Immature natural killer cell (primary cell): Measurements from ENCODE around the gene SFT2D1. TPM values are rescaled to one million over a fixed set of nuclear protein-coding genes. Genes with fewer than 3 reads are reported as not detected.

Experiments
- DNase-seq, 3 donors: peaks; one replicate each; pipeline ENCODE4 v3.0.0; 2022; ENCODE audit warnings: mixed read lengths in 1 of 3
- H3K27ac Mint-ChIP-seq, 6 donors: one replicate each; pipeline ENCODE4 v1.8.0; 2020; ENCODE audit warnings: mixed read lengths in 6 of 6, mild to moderate bottlenecking in 5 of 6, inconsistent platforms in 4 of 6, moderate library complexity in 3 of 6
- H3K27me3 Mint-ChIP-seq, 3 donors: one replicate each; pipeline ENCODE4 v1.8.0; 2020 to 2021; ENCODE audit warnings: low read depth in 3 of 3, mild to moderate bottlenecking in 3 of 3, mixed read lengths in 3 of 3, moderate library complexity in 3 of 3, inconsistent platforms in 1 of 3
- H3K36me3 Mint-ChIP-seq, 3 donors: one replicate each; pipeline ENCODE4 v1.8.0; 2020; ENCODE audit warnings: mixed read lengths in 3 of 3, inconsistent platforms in 2 of 3, mild to moderate bottlenecking in 2 of 3
- H3K4me1 Mint-ChIP-seq, 2 donors: one replicate each; pipeline ENCODE4 v1.8.0; 2020; ENCODE audit warnings: inconsistent platforms in 2 of 2, mild to moderate bottlenecking in 2 of 2, mixed read lengths in 2 of 2, moderate library complexity in 1 of 2
- H3K4me3 Mint-ChIP-seq, 5 donors: one replicate each; pipeline ENCODE4 v1.8.0; 2020; ENCODE audit warnings: mild to moderate bottlenecking in 5 of 5, mixed read lengths in 5 of 5, inconsistent platforms in 3 of 5, moderate library complexity in 3 of 5
- H3K9me3 Mint-ChIP-seq, 6 donors: one replicate each; pipeline ENCODE4 v1.8.0; 2020; ENCODE audit warnings: mild to moderate bottlenecking in 6 of 6, mixed read lengths in 6 of 6, inconsistent platforms in 4 of 6, moderate library complexity in 3 of 6
- polyA plus RNA-seq, 3 donors: library from polyadenylated mRNA; unstranded; fragments of 300-500 nt; fragmentation: Illumina TruSeq; gene quantifications; one replicate each; pipeline ENCODE4 v1.2.3, GENCODE V29; 2021

Gene SFT2D1
- polyA plus RNA-seq, 3 donors from 2014 or later = 92.7 to 144 (median 94.2) TPM

DNA sequence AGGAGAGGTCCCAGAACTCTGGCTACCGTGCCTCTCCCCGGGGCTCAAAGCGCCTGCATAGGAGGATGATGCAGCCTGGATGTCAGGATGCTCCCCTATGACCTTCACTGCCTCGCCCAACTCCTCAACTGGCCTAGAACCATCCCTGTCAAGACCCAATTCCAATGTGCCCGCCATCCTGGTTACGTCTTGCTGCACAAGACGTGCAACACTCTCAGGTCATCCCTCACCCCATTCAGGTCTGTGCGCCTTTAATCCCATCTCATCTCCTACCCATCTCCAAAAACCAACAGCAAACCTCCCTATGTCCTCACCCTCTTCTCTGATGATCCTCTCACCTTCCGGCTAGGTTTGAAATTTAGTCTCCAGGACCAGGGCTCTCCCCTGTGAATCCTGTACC is 3.5 kb downstream of the SFT2D1 start:
- H3K4me3 Mint-ChIP-seq = no peak overlapping the region
- DNase-seq = no peak
- H3K36me3 Mint-ChIP-seq = peaks cover 10 to 36% (median 16%) of the 10 kb centered on the region in 3 donors
- H3K27me3 Mint-ChIP-seq = peaks cover 9 to 20% (median 10%) of the 10 kb centered on the region in 3 donors
- H3K4me1 Mint-ChIP-seq = peaks cover 36 to 45% of the 10 kb centered on the region in 2 donors
- H3K27ac Mint-ChIP-seq = no peak overlapping the region
- no peaks in the 10 kb centered on the region for H3K9me3 Mint-ChIP-seq

GRCh38 chr6:166336847-166337246 is 5.5 kb downstream of the SFT2D1 start:
- Mint-ChIP-seq H3K9me3 (no peaks in the 10 kb centered on the region), H3K4me1 (peaks cover 50 to 54% of the 10 kb centered on the region in 2 donors), H3K27ac (no peak overlapping the region), H3K27me3 (peaks cover 2 to 16% (median 3%) of the 10 kb centered on the region in 3 donors), H3K36me3 (peaks cover 10 to 40% (median 16%) of the 10 kb centered on the region in 3 donors), H3K4me3 (no peak overlapping the region)
- DNase-seq = no peak

- Mint-ChIP-seq H3K27me3 (peaks cover 0 to 10% (median 0%) of the 10 kb centered on the region in 3 donors), H3K36me3 (peaks cover 10 to 40% (median 16%) of the 10 kb centered on the region in 3 donors), H3K9me3 (no peaks in the 10 kb centered on the region), H3K4me3 (peak overlapping the region in 3 of 5 donors; percentile 63 to 92 (median 80)), H3K27ac (peak overlapping the region in 5 of 6 donors; percentile 69 to 96 (median 84)), H3K4me1 (peaks cover 57 to 58% of the 10 kb centered on the region in 2 donors)
- no peak for DNase-seq
Measured at GRCh38 chr6:166335378-166336302, 6.7 kb downstream of the SFT2D1 start.

DNA sequence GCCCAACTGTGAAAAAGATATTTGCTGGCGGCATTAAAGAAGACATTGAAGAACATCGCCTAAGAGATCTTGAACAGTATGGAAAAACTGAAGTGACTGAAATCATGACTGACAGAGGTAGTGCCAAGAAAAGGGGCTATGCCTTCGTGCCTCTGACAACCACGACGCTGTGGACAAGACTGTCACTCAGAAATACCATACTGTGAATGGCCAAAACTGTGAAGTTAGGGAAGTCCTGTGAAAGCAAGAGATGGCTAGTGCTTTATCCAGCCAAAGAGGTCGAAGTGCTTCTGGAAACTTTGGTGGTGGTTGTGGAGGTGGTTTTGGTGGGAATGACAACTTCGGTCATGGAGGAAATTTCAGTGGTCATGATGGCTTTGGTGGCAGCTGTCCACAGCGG is 7.5 kb downstream of the SFT2D1 start:
- Mint-ChIP-seq H3K4me3 (peak overlapping the region; percentile 40 to 92 (median 63)), H3K9me3 (no peaks in the 10 kb centered on the region), H3K27ac (peak overlapping the region; percentile 69 to 96 (median 82)), H3K4me1 (peaks cover 59 to 60% of the 10 kb centered on the region in 2 donors), H3K27me3 (peaks cover 0 to 10% (median 0%) of the 10 kb centered on the region in 3 donors), H3K36me3 (peaks cover 10 to 40% (median 16%) of the 10 kb centered on the region in 3 donors)
- no peak for DNase-seq

GRCh38 chr6:166333172-166333995 is 9.0 kb downstream of the SFT2D1 start:
- Mint-ChIP-seq H3K4me1 (peaks cover 67 to 68% of the 10 kb centered on the region in 2 donors), H3K27me3 (peaks cover 0 to 10% (median 0%) of the 10 kb centered on the region in 3 donors), H3K36me3 (peaks cover 14 to 48% (median 15%) of the 10 kb centered on the region in 3 donors), H3K9me3 (no peaks in the 10 kb centered on the region), H3K27ac (peak overlapping the region; percentile 79 to 96 (median 86)), H3K4me3 (peak overlapping the region; percentile 69 to 92 (median 80))
- DNase-seq = peak; percentile 78 to 83 (median 82)

DNA sequence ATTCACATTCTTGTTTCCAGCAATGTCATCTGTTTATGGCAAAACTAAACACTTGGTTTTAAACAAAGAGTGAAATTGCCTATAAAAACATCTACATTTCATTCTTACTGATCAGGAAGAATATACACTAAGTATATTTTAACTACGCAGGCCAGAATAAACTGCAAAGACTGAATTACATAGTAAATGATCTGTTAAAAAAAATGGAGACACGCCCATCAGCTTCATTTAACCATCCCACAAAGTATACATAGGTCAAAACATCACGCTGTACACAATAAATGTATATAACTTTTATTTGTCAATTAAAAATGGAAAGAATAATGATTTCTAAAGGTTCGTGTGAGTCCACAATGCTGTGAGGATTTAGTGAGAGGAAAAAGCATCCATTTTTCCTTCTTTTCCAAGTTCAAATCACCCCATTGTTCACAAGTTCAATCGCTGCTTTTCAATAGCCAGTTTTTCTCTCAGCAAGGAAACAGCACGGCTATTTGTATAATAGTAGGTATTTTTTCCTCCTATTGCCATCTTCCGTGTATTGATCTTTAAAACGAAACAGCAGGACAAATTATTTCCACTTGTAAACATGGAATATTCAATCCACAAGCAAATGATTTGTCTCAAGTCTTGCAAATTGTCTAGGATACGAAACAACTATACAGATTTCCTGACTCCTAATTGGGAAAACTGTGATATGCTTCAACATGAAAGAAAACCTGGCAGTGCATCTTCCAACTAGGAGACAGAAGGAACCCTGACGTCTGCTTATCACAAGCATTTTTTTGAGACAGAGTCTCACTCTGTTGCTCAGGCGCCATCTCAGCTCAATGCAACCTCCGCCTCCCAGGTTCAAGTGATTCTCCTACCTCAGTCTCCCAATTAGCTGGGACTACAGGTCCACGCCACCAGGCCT is 10.6 kb downstream of the SFT2D1 start:
- Mint-ChIP-seq H3K27me3 (peaks cover 0 to 10% (median 0%) of the 10 kb centered on the region in 3 donors), H3K4me1 (peaks cover 75 to 79% of the 10 kb centered on the region in 2 donors), H3K9me3 (no peaks in the 10 kb centered on the region), H3K36me3 (peaks cover 13 to 44% (median 15%) of the 10 kb centered on the region in 3 donors), H3K27ac (peak overlapping the region in 3 of 6 donors; percentile 81 to 96 (median 84)), H3K4me3 (peak overlapping the region in 4 of 5 donors; percentile 6 to 85 (median 76))
- DNase-seq = no peak

DNA sequence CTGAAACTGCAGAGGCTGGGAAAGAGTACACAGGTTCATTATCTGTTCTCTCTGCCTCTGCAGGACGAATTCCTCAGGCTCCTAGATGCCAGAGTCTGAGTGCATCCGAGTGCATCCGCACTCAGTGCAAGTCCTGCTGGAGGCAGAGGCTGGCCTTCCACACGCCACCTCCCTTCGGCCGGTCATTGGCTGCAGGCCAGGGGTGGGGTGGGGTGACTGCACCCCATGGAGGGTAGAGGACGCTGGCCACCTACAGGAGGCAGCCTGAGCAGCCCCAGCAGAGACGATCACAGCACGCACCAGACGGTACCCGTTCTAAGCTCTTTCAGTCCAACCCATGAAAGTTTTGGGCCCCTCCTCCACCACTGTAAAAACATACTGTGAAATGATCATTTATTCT is 11.7 kb downstream of the SFT2D1 start:
- Mint-ChIP-seq H3K27ac (peak overlapping the region in 1 of 6 donors; percentile 71), H3K9me3 (no peaks in the 10 kb centered on the region), H3K36me3 (peaks cover 13 to 40% (median 18%) of the 10 kb centered on the region in 3 donors), H3K27me3 (peaks cover 0 to 14% (median 0%) of the 10 kb centered on the region in 3 donors), H3K4me3 (no peak overlapping the region), H3K4me1 (peaks cover 77 to 84% of the 10 kb centered on the region in 2 donors)
- DNase-seq = no peak

DNA sequence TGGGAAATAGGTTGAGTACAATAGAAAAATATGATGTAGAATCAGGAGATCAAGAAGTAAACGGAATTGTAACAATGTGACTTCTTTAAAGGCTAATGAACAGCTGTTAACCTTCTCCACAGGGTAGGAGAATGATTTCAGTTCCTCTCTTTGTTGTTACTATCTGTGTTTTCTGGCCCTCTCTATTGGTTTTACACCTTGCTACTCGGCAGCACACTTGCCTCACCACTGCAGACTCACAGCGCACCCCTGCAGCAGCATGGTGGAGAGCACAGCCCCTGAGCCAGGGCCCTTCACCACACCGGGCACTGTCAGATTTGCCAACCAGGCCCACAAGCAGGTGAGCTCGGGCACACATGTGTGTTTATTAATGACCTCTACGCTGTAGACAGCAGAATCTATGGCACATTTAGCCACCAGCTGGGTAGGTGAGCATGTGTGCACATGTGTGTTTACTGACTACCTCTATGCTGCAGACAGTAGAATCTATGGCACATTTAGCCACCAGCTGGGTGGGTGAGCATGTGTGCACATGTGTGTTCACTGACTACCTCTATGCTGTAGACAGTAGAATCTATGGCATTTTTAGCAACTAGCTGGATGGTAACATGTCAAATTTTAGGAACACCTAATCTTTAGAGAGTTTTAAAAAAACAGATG is 16.8 kb downstream of the SFT2D1 start:
- H3K27ac Mint-ChIP-seq = peak overlapping the region; percentile 77 to 89 (median 83)
- peak overlapping the region; percentile 7 to 59 (median 44) for H3K4me3 Mint-ChIP-seq
- H3K27me3 Mint-ChIP-seq = peaks cover 0 to 4% (median 0%) of the 10 kb centered on the region in 3 donors
- peak in 2 of 3 donors; percentile 32 to 34 for DNase-seq
- H3K4me1 Mint-ChIP-seq = peaks cover 51 to 58% of the 10 kb centered on the region in 2 donors
- H3K9me3 Mint-ChIP-seq = no peaks in the 10 kb centered on the region
- peaks cover 20 to 60% (median 22%) of the 10 kb centered on the region in 3 donors for H3K36me3 Mint-ChIP-seq

DNA sequence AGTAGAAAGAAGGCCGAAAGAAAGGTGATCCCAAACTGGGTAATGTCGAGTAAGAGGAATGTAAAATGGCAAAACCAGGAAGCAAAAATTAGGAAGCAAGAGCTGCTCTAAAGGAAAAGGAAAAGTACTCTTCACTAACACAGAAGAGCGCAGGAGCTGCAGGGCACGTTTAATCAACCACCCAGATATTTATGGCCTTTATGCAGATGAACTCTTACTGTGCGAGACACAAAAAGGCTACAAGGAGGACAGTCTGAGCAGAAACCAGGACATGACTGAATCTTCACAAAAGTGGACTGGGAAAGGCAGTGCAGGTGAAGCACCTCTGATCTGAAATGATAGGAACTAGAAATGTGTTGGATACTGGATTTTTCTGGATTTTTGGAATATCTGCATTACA is 18.9 kb downstream of the SFT2D1 start:
- no peak overlapping the region for H3K27ac Mint-ChIP-seq
- peaks cover 24 to 55% (median 33%) of the 10 kb centered on the region in 3 donors for H3K36me3 Mint-ChIP-seq
- peaks cover 44 to 48% of the 10 kb centered on the region in 2 donors for H3K4me1 Mint-ChIP-seq
- H3K4me3 Mint-ChIP-seq = no peak overlapping the region
- H3K27me3 Mint-ChIP-seq = peaks cover 0 to 4% (median 0%) of the 10 kb centered on the region in 3 donors
- no peak for DNase-seq
- no peaks in the 10 kb centered on the region for H3K9me3 Mint-ChIP-seq

GRCh38 chr6:166318649-166319600 is 23.4 kb downstream of the SFT2D1 start:
- peaks cover 6 to 9% of the 10 kb centered on the region in 2 donors for H3K4me1 Mint-ChIP-seq
- no peaks in the 10 kb centered on the region for H3K9me3 Mint-ChIP-seq
- H3K36me3 Mint-ChIP-seq = peaks cover 14 to 25% (median 20%) of the 10 kb centered on the region in 3 donors

GRCh38 chr6:166318227-166318626 is 24.1 kb downstream of the SFT2D1 start:
- Mint-ChIP-seq H3K4me1 (peaks cover 2 to 5% of the 10 kb centered on the region in 2 donors), H3K4me3 (no peak overlapping the region), H3K36me3 (peaks cover 13 to 18% (median 18%) of the 10 kb centered on the region in 3 donors), H3K27me3 (no peaks in the 10 kb centered on the region), H3K9me3 (no peaks in the 10 kb centered on the region), H3K27ac (no peak overlapping the region)
- no peak for DNase-seq

More at GRCh38 chr6:166318649-166319600, 23.4 kb downstream of the SFT2D1 start:
- no peak for DNase-seq
- H3K4me3 Mint-ChIP-seq = no peak overlapping the region
- no peaks in the 10 kb centered on the region for H3K27me3 Mint-ChIP-seq
- H3K27ac Mint-ChIP-seq = peak overlapping the region in 3 of 6 donors; percentile 10 to 58 (median 42)
